WTC11 (cell line): ENCODE results near the gene KRTCAP3. TPM values are rescaled to one million over a fixed set of nuclear protein-coding genes. Genes with fewer than 3 reads are reported as not detected.
A peak's percentile ranks its signal among the peaks of the same experiment; 100 is the strongest.

Experiments
- ATAC-seq: fragments of 200-7000 bp; cut with Tn5 transposase; 2 replicates; pipeline ENCODE4 v1.10.0; 2021; ENCODE audit warnings: mild to moderate bottlenecking, moderate library complexity
- CTCF ChIA-PET: fragments of 300-600 bp; sonication (Branson Sonifier 250); formaldehyde crosslinking; loops from one replicate; lab custom pipeline; 2021; ENCODE audit warnings: antibody characterized with exemption; lab: Charles Lee
- POLR2A ChIA-PET: fragments of 350-600 bp; sonication (Branson Sonifier 250); formaldehyde crosslinking; loops from one replicate; lab custom pipeline; 2021; ENCODE audit warnings: antibody characterized with exemption; lab: Charles Lee
- DNase-seq: peaks from one replicate; pipeline ENCODE4 v3.0.0; 2021; ENCODE audit warnings: low spot score
- H3K27ac Mint-ChIP-seq: 2 replicates; pipeline ENCODE4 v1.8.0; 2021; ENCODE audit warnings: mixed read lengths
- H3K27me3 Mint-ChIP-seq: 2 replicates; pipeline ENCODE4 v1.8.0; 2021; ENCODE audit warnings: low read depth, mild to moderate bottlenecking, moderate library complexity, mixed read lengths
- H3K36me3 Mint-ChIP-seq: 2 replicates; pipeline ENCODE4 v1.8.0; 2021; ENCODE audit warnings: mixed read lengths
- H3K4me1 Mint-ChIP-seq: 2 replicates; pipeline ENCODE4 v1.8.0; 2022; ENCODE audit warnings: mixed read lengths
- H3K4me3 Mint-ChIP-seq: 2 replicates; pipeline ENCODE4 v1.8.0; 2021; ENCODE audit warnings: mild to moderate bottlenecking, moderate library complexity, mixed read lengths
- H3K9me3 Mint-ChIP-seq: 2 replicates; pipeline ENCODE4 v1.8.0; 2021; ENCODE audit warnings: mixed read lengths
- ARID4B ChIP-seq: sonication (generic); formaldehyde crosslinking; IDR thresholded peaks from 2 replicates; pipeline ENCODE4 v1.8.0; 2023; ENCODE audit warnings: missing genetic modification reagents, mild to moderate bottlenecking, borderline replicate concordance
- CDX4 ChIP-seq: fragments of 250-450 bp; sonication (Bioruptor Pico); IDR thresholded peaks from 2 replicates; pipeline ENCODE4 v1.9.0; 2021; ENCODE audit warnings: moderate library complexity, mild to moderate bottlenecking, inconsistent platforms, borderline replicate concordance
- CTCF ChIP-seq: fragments of 200-600 bp; IDR thresholded peaks from 2 replicates; pipeline ENCODE4 v1.8.0; 2022; ENCODE audit warnings: antibody characterized with exemption
- E2F4 ChIP-seq: sonication (generic); formaldehyde crosslinking; IDR thresholded peaks from 2 replicates; pipeline ENCODE4 v1.8.1; 2022; ENCODE audit warnings: low read depth, mild to moderate bottlenecking, moderate library complexity, missing genetic modification reagents, borderline replicate concordance
- EMX1 ChIP-seq: fragments of 250-450 bp; sonication (Bioruptor Pico); IDR thresholded peaks from 2 replicates; pipeline ENCODE4 v1.8.0; 2021; ENCODE audit warnings: mild to moderate bottlenecking
- FOXP4 ChIP-seq: sonication (generic); formaldehyde crosslinking; IDR thresholded peaks from 2 replicates; pipeline ENCODE4 v1.8.0; 2022; ENCODE audit warnings: mild to moderate bottlenecking, missing genetic modification reagents
- GRHL2 ChIP-seq: fragments of 250-450 bp; sonication (Bioruptor Pico); IDR thresholded peaks from 2 replicates; pipeline ENCODE4 v1.8.0; 2022; ENCODE audit warnings: mild to moderate bottlenecking, moderate library complexity; ENCODE audit not compliant: insufficient replicate concordance, severe bottlenecking
- IRF2 ChIP-seq: sonication (generic); formaldehyde crosslinking; IDR thresholded peaks from 2 replicates; pipeline ENCODE4 v1.8.0; 2022; ENCODE audit warnings: low read depth, missing genetic modification reagents, borderline replicate concordance
- NFATC4 ChIP-seq: fragments of 250-450 bp; sonication (Bioruptor Pico); IDR thresholded peaks from 2 replicates; pipeline ENCODE4 v1.9.0; 2021; ENCODE audit warnings: mild to moderate bottlenecking
- OVOL2 ChIP-seq: fragments of 250-450 bp; sonication (Bioruptor Pico); IDR thresholded peaks from 2 replicates; pipeline ENCODE4 v1.9.0; 2021; ENCODE audit warnings: mild to moderate bottlenecking, borderline replicate concordance
- SMAD3 ChIP-seq: sonication (generic); formaldehyde crosslinking; IDR thresholded peaks from 2 replicates; pipeline ENCODE4 v1.8.0; 2022; ENCODE audit warnings: missing genetic modification reagents, mild to moderate bottlenecking, borderline replicate concordance
- TCF7 ChIP-seq: sonication (generic); formaldehyde crosslinking; IDR thresholded peaks from 2 replicates; pipeline ENCODE4 v1.8.0; 2022; ENCODE audit warnings: mild to moderate bottlenecking, low read depth, missing genetic modification reagents, moderate library complexity
- ZBTB21 ChIP-seq: sonication (generic); formaldehyde crosslinking; IDR thresholded peaks from 2 replicates; pipeline ENCODE4 v1.8.1; 2023; ENCODE audit warnings: mild to moderate bottlenecking, missing genetic modification reagents, borderline replicate concordance
- ZNF121 ChIP-seq: sonication (generic); formaldehyde crosslinking; IDR thresholded peaks from 2 replicates; pipeline ENCODE4 v1.8.0; 2023; ENCODE audit warnings: missing genetic modification reagents
- ZNF138 ChIP-seq: sonication (generic); formaldehyde crosslinking; conservative IDR thresholded peaks from 2 replicates; pipeline ENCODE4 v1.8.1; 2022; ENCODE audit warnings: mild to moderate bottlenecking, moderate library complexity, missing genetic modification reagents
- ZNF416 ChIP-seq: fragments of 250-450 bp; sonication (Bioruptor Pico); IDR thresholded peaks from 2 replicates; pipeline ENCODE4 v1.9.0; 2021; ENCODE audit warnings: mild to moderate bottlenecking, inconsistent platforms
- ZNF425 ChIP-seq: fragments of 250-450 bp; sonication (Bioruptor Pico); conservative IDR thresholded peaks from 2 replicates; pipeline ENCODE4 v1.9.0; 2021; ENCODE audit warnings: mild to moderate bottlenecking
- ZNF532 ChIP-seq: fragments of 250-450 bp; sonication (Bioruptor Pico); IDR thresholded peaks from 2 replicates; pipeline ENCODE4 v1.9.0; 2021; ENCODE audit warnings: mild to moderate bottlenecking, borderline replicate concordance
- total RNA-seq: library from RNA; stranded (reverse); gene quantifications from 3 replicates; pipeline ENCODE4 v1.2.3, GENCODE V29; 2021

Gene KRTCAP3
- total RNA-seq, 1 experiment from 2014 or later: 41.9 TPM

GRCh38 chr2:27493948-27494283, 51.7 kb downstream of the KRTCAP3 start:
- no peaks in the 10 kb centered on the region for H3K9me3 Mint-ChIP-seq
- TF ChIP-seq ZNF425 (CRISPR knock-in tag) (no peak), ZBTB21 (no peak), CTCF (no peak), ZNF121 (CRISPR knock-in tag) (no peak), ARID4B (CRISPR knock-in tag) (no peak), FOXP4 (CRISPR knock-in tag) (no peak), SMAD3 (CRISPR knock-in tag) (no peak), NFATC4 (CRISPR knock-in tag) (no peak), CDX4 (no peak), ZNF416 (no peak), ZNF138 (CRISPR knock-in tag) (no peak), EMX1 (CRISPR knock-in tag) (no peak), E2F4 (CRISPR knock-in tag) (no peak), ZNF532 (CRISPR knock-in tag) (no peak), IRF2 (CRISPR knock-in tag) (no peak), GRHL2 (CRISPR knock-in tag) (no peak), TCF7 (CRISPR knock-in tag) (no peak), OVOL2 (CRISPR knock-in tag) (no peak)
- peaks cover 58% of the 10 kb centered on the region for H3K27me3 Mint-ChIP-seq
- no peak for ATAC-seq
- ChIA-PET POLR2A (interaction anchor here (0.6 kb wide), 1 partner anchor 63 kb away, joined by 4 read pairs; no protein-coding TSS in a partner anchor), CTCF (interaction anchor here (0.5 to 2.2 kb wide), 3 partner anchors 93 to 1073 kb away, joined by 3 to 6 read pairs (median 5); no protein-coding TSS in a partner anchor)
- peaks cover 27% of the 10 kb centered on the region for H3K4me1 Mint-ChIP-seq
- no peaks in the 10 kb centered on the region for H3K36me3 Mint-ChIP-seq
- no peak for DNase-seq
- no peak overlapping the region for H3K27ac Mint-ChIP-seq
- H3K4me3 Mint-ChIP-seq: peak overlapping the region; percentile 76
